ENCODE data around the gene BET1.

DNA sequence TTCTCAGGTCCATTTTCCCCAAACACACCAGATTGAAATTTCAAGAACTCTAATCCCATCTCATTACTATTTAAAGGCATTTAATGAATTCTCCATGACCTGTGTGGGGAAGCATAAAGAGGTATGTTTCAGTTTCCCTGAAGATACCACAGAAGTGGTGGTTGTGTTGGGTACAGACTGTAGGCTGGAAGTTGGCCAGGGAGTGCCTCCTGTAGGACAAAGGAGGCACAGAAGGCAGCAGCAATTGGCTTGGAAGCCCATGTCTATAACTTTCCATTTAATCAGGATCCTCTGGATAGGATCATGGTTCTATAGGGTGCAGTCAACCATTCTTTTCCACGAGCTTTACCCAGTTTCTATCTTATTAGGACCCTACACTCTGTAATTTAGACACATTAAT, 8.6 kb upstream of the BET1 start:
- no peak for TF ChIP-seq EZH2 (IDR thresholded peaks at IDR 0.05; ENCODE audit: borderline replicate concordance)
- TF ChIP-seq, protein P1, sequence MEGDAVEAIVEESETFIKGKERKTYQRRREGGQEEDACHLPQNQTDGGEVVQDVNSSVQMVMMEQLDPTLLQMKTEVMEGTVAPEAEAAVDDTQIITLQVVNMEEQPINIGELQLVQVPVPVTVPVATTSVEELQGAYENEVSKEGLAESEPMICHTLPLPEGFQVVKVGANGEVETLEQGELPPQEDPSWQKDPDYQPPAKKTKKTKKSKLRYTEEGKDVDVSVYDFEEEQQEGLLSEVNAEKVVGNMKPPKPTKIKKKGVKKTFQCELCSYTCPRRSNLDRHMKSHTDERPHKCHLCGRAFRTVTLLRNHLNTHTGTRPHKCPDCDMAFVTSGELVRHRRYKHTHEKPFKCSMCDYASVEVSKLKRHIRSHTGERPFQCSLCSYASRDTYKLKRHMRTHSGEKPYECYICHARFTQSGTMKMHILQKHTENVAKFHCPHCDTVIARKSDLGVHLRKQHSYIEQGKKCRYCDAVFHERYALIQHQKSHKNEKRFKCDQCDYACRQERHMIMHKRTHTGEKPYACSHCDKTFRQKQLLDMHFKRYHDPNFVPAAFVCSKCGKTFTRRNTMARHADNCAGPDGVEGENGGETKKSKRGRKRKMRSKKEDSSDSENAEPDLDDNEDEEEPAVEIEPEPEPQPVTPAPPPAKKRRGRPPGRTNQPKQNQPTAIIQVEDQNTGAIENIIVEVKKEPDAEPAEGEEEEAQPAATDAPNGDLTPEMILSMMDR (IDR thresholded peaks at IDR 0.05; ENCODE audit: poor library complexity): no peak
- no peak for TF ChIP-seq EZH2phosphoT487 (IDR thresholded peaks at IDR 0.05; ENCODE audit: low read depth, severe bottlenecking, unreplicated experiment)

Data from hepatocyte (in vitro differentiated cells).